GM19397 (cell line): ENCODE measurements around the gene WEE2.

ENCODE experiments used
- ATAC-seq: cut with Tn5 transposase; IDR thresholded peaks from one replicate; pipeline ENCODE4 v1.9.1; 2021; ENCODE audit warnings: mild to moderate bottlenecking, moderate library complexity; ENCODE audit not compliant: unreplicated experiment

The WEE2 gene

GRCh38 chr7:141708351-141708750 lies at the start of gene WEE2:
TSS of gene WEE2 (plus strand) at chr7:141708353. CDS start at chr7:141708759, 406 bp downstream.
- ATAC-seq = no peak

- no peak for ATAC-seq
These were observed 48.7 kb upstream of the WEE2 start for GRCh38 chr7:141659501-141659900.

- ATAC-seq = no peak
These were observed 47.9 kb upstream of the WEE2 start for GRCh38 chr7:141660259-141660658.

GRCh38 chr7:141663081-141663849 lies 44.9 kb upstream of the WEE2 start:
- ATAC-seq = no peak

- no peak for ATAC-seq
These were observed 43.7 kb upstream of the WEE2 start for GRCh38 chr7:141664450-141664849.

- no peak for ATAC-seq
These were observed 42.7 kb upstream of the WEE2 start for GRCh38 chr7:141665208-141666035.

- no peak for ATAC-seq
These were observed 42.1 kb upstream of the WEE2 start for GRCh38 chr7:141666071-141666470.

GRCh38 chr7:141668853-141669252 lies 39.3 kb upstream of the WEE2 start:
- ATAC-seq = no peak

GRCh38 chr7:141671705-141672496 lies 36.3 kb upstream of the WEE2 start:
- no peak for ATAC-seq

- ATAC-seq = no peak
These were observed 34.8 kb upstream of the WEE2 start for GRCh38 chr7:141673346-141673745.

- ATAC-seq = no peak
These were observed 33.9 kb upstream of the WEE2 start for GRCh38 chr7:141674171-141674671.

- no peak for ATAC-seq
These were observed 33.5 kb upstream of the WEE2 start for GRCh38 chr7:141674702-141675101.

GRCh38 chr7:141675436-141676215 lies 32.5 kb upstream of the WEE2 start:
- ATAC-seq = no peak

- no peak for ATAC-seq
These were observed 31.5 kb upstream of the WEE2 start for GRCh38 chr7:141676618-141677017.

- no peak for ATAC-seq
These were observed 29.1 kb upstream of the WEE2 start for GRCh38 chr7:141679014-141679413.

GRCh38 chr7:141685285-141686023 lies 22.7 kb upstream of the WEE2 start:
- ATAC-seq = no peak

- ATAC-seq = no peak
These were observed 22.1 kb upstream of the WEE2 start for GRCh38 chr7:141686074-141686473.

GRCh38 chr7:141686670-141687069 lies 21.5 kb upstream of the WEE2 start:
- no peak for ATAC-seq

- ATAC-seq = no peak
These were observed 20.1 kb upstream of the WEE2 start for GRCh38 chr7:141688043-141688442.
